ENCODE results near the gene MIDN.

The MIDN gene

DNA sequence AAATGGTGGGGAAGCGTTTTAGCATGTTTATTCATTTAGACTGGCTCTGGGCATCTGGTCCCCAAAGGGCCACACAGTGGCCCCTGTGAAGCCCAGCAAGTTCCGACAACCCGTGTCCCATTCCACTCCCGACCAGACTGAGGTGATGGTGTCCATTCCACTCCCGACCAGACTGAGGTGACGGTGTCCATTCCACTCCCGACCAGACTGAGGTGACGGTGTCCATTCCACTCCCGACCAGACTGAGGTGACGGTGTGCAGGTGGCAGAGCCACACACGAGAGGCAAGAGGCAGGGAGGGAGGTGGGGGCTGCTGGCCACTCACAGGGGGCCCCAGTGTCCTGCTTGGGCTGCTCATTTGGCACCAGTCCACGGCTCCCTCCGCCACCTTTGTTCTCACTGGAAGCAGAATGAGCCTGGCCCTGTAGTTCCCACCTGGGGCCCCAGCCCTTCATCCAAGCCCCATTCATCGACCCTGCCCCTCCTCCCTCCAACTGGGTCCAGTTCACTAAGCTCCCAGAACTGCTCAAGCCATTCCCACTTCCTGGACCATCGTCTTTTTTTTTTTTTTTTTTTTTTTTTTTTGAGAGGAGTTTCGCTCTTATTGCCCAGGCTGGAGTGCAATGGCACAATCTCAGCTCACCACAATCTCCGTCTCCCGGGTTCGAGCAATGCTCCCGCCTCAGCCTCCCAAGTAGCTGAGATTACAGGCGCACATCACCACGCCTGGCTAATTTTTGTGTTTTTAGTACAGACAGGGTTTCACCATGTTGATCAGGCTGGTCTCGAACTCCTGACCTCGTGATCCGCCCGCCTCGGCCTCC, 1.9 kb upstream of the MIDN start:
- DNase-seq = peak; percentile 56

DNA sequence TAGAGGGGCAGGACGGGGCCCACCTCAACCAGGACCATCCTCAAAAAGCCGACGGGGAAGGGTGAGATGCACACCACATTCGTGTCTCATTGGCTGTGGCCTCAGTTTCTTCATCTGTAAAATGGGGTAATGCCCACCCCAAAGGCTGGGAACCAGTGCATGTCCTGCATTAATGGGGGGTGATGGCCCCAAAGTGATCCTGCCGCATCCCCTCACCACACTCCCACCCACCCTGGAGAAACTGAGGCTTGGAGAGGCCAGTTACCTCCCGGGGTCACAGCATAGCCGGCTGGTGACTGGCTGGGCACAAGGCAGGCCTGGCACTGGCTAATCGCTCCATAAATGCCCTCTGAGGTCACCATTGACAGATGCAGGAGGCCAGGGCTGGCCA, 640 bp upstream of the MIDN start:
- DNase-seq = peak; percentile 80

DNA sequence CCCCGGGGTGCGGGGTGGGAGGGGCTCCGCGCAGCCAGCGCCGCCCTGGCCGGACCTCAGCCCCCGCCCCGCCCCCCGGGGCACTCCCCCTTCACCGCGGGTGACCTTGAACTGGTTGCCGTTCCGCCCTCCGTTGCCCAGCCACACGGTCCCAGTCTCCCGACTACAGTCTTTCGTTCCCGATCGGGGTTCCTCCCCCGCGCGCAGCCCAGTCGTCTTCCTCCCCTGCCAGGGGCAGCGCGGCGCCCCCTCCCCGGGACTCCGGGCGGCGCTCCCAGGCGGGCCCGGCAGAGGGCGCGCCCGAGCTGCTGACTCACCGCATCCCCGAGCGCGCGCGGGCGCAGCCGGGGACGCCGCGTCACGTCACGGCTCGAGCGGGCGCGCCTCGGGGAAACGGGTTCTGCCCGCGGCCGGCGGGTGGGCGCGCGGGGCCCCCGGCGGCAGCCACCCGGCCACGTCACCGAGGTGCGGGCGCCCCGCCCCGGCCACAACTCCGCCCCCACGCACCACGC, 459 bp downstream of the MIDN start:
- peak; percentile 91 for DNase-seq

DNA sequence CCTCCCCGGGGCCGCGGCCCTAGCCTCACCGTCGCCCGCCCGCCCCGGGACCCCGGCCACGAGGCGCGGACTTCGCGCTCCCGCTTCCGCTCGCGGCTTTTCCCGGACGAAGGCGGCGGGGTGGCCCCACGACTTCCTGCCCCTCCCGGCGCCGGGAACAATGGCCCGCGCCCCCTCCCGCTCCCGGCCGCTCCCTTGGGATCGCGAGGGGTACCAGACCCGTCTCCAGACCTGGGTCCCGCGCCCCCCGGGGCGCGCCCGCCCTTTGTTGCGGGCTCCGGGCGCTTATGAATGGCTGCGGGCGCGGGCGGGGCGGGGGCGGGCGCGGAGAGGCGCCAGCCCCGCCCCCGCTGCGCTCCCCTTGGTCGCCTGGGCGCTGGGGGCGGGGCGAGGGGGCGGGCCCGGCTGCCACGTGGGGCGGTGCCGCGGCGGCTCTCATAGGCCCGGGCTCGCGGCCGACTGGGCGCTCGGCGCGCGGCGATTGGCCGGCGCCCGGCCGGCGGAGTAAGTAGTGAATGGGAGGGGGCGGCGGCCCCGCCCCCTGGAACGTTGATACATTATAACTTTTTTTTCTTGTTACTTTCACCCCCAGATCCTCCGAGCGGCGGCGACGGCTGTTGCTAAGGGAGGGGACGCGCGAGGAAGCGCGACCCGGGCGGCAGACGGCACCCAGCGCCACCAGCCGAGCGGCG, 1.1 kb downstream of the MIDN start:
- peak; percentile 97 for DNase-seq

DNA sequence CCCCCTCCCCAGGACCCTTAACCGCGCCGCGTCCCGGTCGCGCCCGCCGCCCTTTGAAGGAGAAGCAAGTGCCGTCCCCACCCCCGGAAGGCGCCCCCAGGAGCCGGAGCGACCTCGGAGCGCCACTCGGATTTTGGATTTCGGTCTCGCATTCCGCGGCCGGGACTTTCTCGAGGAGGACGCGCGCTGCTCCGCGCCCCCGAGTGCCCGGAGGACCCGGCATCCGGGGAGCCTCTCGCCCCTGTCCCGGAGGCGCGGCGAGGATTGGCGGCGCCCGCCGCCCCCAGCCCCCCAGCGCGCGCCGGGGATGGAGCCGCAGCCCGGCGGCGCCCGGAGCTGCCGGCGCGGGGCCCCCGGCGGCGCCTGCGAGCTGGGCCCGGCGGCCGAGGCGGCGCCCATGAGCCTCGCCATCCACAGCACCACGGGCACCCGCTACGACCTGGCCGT, 1.6 kb downstream of the MIDN start:
- no peak for DNase-seq

DNA sequence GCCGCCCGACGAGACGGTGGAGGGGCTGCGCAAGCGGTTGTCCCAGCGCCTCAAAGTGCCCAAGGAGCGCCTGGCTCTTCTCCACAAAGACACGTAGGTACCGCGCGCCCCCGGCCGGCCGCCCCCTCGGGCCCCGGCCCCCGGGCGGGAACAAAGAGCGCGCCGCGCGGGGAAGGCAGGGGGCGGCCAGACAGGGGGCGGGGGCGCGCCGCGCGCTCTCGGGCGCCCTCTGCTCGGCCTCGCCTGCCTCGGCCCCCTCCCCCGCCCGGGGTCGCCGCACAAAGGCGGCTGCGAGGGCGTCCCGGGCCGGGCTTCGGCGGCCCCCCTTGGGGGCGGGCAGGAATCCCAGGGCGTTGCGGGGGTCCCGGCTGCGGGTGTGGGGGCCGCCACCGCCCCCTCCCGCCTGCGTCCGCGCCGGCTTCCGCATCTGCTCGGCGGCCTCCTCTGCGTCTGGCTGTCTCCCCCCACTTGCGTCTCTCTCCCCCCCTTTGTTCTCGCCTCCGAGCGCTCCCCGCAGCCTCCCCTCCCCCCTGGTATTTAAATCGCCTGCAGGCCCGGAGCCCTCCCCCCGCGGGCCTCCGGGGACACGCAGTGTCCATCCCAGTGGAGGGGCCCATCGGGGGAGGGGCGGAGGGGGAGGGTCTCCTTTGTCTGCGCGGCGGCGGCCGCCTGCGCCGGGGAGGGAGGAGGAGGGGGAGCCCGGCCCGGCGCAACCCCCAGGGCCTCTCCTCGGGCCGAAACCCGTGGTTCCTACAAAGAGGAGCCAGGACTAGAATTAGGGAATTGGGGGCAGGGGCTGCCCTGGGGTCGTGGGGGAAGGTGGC, 2.3 kb downstream of the MIDN start:
- DNase-seq = peak; percentile 72

DNA sequence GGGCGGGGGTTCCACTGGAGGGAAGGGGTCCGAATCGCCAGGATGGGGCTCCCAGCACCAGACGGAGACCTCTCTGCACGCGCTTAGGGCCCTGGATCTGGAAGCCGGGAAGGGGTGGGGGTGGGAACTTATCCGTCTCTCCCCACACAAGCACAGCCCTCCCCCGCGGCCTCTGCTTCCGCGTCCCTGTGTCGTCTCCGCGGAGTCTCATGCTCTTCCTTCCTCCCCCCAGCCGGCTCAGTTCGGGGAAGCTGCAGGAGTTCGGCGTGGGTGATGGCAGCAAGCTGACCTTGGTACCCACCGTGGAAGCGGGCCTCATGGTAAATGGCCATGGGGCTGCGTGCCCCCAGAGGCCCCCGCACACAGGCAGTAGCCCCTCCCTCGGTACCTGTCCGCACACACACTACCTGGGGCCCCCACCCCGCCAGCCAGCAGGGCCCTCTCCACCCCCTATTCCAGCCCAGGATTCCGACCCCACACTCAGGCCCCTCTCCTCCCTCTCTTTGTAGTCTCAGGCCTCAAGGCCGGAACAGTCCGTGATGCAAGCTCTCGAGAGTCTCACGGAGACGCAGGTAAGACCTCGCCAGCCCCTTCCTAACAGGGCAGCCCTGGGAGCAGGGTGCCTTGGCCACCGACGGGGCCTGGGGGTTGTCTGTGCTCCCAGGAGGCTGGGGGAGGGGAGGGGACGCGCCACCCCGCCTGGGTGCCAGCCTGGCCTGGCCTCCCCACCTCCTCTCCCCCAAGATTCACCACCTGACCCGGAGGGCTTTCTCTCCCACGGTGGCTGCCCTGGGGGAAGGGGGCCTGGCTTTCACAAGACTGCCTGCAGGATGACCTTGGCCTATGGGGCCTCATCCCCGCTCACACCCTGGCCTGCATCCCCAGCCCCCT, 3.2 kb downstream of the MIDN start:
- peak; percentile 77 for DNase-seq

DNA sequence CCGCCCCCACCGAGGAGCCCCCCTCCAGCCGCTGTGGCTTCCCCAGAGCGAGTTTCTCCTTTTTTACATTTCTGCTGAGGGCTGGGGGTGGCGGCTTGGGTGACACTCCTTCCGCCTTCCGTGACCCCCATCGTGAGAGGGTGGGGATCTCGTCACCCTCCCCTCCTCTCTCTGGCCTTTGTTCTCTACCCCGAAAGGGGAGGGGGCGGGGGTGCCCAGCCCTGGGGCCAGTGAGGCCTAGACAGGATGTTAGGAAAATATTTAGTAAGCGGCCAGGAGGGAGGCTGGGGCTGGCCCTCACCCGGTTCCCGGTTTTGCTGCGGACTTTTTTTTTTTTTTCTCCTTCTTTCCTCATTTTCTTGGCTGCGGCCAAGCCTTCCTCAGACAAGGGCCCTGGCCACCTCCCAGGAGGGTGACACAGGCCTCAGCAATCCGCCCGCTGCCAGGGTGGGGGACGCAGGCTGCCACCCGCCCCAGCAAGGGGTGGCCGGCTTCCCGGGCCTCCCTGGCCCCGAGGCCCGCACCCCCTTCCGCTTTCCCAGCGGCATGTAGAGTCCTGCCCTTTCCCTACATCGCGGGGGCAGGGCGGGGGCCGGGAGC, 3.9 kb downstream of the MIDN start:
- no peak for DNase-seq

DNA sequence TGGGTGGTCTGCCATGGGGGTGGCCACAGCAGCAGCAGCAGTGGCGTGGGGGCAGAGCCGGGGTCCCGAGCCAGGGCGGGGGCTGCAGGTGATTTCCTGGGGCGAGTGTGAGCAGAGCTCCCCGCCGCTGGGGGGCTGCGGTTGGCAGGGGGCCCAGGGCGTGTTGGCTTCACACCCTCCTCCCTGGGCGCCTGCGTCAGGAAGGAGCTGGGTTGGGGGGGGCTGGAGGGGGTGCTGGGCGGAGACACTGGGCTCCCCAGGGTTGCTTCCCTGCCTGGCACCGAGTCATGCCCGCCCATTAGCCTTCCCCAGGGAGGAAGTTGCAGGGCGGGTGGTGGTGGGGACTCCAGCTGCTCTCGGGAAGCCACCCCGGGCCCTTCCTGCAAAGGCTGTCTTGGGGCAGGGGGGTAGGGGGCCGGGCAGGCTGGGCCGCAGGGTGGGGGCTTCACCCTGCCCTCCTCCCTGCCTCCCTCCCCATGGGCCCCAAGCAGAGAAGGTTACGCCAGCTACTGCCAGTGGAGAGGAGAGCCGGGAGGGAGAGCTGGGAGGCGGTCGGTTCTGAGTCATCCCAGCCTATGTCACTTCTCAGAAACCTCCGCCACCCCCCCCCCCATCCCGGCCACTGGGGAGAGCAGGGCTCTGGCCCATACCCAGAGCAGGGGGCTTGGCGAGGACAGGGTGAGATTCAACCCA, 4.6 kb downstream of the MIDN start:
- peak; percentile 87 for DNase-seq

DNA sequence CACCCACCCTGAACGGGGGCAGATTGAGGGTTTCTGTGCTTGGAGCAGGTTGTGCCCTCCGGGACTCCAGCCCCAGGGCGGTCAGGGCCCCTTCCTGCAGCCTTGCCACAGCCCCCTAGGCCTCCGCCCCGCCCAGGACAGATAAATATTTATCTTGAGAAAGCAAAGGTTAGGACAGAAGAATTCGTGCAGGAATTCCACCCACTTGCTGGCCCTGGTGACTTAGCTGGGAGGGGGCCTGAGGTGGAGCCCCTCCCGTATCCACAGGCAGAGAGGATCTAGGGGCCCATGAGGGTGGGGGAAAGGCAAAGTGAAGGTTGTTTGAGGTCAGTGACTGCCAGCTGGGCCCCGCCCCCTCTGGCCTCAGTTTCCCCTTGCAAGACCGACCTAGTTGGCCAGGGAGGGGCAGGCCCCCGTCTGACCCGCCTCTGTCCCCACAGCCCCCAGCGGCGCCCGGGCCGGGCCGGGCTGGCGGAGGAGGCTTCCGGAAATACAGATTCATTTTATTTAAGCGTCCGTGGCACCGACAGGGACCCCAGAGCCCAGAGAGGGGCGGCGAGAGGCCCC, 5.2 kb downstream of the MIDN start:
- no peak for DNase-seq

DNA sequence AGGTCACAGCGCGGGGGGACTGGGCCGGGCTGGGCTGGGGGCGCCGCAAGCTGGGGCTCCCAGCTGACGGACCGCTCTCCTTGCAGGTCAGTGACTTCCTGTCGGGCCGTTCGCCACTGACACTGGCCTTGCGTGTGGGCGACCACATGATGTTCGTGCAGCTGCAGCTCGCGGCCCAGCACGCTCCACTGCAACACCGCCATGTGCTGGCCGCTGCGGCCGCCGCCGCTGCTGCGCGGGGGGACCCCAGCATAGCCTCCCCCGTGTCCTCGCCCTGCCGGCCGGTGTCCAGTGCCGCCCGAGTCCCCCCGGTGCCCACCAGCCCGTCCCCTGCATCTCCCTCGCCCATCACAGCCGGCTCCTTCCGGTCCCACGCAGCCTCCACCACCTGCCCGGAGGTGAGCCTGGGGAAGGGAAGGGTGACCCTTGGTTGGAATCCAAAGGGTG, 5.7 kb downstream of the MIDN start:
- DNase-seq = no peak

DNA sequence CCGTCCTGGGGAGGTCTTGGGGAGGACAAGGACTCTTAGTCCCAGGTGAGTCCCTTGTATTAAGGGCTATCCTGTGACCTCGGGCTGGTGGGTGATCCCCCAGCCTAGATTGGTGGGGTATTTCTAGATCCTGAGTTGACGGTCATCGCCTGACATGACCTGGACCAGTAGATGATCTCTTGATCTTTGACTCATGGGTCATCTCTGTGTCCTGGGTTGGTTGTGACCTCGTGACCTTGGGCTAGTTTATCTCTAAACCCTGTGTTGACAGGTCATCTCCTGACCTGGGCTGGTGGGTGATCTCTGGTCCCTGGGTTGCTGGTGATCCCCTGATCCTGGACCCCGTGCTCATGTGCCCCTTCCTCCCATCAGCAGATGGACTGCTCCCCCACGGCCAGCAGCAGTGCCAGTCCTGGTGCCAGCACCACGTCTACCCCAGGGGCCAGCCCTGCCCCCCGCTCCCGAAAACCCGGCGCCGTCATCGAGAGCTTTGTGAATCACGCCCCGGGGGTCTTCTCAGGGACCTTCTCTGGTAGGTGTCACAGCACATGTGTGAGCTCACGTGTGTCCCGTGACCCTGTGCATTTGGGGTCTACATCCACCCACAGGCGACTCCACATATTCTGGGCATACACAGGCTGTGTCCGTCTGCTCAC, 6.3 kb downstream of the MIDN start:
- DNase-seq = no peak

DNA sequence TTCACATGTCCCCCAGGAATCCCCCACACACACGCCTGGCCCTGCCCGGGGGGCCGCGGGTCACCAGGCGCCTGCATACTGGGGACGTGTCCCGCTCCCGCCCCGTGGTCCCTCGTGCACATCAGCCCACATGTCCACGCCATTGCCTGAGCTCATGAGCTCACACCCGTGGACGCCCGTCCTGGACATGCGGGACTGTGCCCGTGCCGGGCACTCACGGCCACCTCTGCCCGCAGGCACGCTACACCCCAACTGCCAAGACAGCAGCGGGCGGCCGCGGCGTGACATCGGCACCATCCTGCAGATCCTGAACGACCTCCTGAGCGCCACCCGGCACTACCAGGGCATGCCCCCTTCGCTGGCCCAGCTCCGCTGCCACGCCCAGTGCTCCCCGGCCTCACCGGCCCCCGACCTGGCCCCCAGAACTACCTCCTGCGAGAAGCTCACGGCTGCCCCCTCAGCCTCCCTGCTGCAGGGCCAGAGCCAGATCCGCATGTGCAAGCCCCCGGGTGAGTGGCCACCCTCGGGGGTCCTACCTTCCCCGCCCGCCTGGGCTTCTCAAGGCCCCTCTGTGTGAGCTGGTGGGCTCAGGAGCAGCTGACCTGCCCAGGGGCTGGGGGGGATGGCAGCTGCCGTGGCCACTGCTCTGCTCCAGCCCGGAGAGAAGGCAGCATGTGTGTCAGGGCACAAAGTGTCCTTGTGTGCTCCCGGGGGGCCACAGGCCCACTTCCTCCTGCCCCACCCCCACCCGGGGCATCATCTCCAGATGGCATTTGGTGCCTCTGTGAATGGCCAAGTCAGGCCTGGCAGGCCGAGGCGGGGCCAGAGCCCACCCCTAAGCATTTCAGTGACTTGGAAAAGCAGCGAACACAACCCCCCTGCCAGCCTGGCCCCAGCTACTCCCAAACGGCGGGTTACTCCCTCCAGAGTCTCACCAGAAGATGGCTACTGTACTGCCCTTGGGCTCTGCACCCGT, 7.1 kb downstream of the MIDN start:
- DNase-seq = peak; percentile 43

DNA sequence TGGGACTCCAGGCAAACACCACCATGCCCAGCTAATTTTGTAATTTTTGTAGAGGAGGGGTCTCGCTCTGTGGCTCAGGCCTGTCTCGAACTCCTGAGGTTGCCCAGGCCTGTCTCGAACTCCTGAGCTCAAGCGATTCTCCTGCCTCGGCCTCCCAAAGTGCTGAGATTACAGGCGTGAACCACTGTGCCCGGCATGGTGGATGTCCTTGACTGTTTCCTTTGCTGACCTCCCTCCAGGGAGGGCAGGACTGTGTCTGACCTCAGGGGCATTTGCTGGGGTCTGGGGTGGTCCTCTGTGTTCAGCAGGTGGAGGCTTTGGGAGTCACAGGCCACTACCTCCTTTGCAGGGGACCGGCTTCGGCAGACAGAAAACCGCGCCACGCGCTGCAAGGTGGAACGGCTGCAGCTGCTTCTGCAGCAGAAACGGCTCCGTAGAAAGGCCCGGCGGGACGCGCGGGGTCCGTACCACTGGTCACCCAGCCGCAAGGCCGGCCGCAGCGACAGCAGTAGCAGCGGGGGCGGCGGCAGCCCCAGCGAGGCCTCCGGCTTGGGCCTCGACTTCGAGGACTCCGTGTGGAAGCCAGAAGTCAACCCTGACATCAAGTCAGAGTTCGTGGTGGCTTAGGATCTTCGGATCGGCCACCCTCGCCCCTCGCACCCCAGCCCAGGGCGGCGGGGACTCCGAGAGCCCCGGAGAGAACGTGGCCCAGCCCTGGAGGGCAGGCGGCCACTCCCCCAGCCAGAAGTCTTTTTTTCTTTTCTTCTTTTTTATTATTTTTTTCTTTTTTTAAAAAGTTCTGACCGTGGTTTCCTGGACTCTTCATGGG, 8.5 kb downstream of the MIDN start:
- DNase-seq = no peak

DNA sequence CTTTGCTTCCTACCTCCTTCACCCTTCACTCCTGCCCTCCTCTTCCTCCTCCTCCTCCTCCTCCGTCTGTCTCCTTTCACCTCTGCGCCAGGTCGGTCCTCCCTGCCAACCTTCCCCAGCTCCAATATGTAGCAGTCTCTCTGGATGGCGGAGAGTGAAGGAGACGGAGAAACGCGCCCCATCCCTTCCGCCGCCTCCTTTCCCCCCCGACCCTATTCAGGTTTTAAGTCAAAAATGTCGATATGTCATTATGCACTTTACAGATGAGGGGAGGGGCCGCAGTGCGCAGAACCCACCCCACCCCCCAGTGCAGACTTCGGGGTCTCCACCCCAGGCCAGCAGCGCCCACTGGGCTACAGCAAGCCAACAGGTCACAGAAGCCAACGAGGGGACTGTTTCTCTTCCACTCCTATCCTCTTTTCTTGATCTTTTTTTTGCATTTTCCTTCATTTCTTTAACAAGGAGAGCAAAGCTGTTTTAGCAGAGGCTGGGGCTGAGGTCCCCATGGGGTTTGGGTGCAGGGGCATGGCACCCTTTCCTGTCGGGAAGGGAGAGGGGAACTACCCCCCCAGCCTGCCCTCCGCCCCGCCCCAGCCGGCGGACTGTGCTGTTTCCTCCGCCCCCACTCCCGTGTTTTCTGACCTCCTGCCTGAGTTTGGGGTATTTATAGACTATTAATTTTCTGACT, 9.2 kb downstream of the MIDN start:
- no peak for DNase-seq

DNA sequence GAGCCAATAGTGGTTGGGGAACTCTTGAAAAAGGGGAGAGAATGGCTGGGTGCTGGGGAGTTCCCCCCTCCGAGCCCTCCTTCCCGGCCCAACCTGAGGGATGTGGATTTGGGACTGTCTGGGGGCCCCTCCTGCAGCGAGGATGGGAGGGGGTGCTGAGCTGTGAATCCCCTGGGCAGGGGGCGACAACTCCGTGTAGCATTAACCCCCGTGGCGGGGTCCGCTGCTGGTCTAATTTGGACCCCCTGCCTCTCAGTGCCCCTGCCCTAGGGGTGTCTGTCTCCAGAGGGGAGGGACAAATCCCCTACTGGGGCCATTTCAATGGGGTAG, 9.7 kb downstream of the MIDN start:
- DNase-seq = no peak

DNA sequence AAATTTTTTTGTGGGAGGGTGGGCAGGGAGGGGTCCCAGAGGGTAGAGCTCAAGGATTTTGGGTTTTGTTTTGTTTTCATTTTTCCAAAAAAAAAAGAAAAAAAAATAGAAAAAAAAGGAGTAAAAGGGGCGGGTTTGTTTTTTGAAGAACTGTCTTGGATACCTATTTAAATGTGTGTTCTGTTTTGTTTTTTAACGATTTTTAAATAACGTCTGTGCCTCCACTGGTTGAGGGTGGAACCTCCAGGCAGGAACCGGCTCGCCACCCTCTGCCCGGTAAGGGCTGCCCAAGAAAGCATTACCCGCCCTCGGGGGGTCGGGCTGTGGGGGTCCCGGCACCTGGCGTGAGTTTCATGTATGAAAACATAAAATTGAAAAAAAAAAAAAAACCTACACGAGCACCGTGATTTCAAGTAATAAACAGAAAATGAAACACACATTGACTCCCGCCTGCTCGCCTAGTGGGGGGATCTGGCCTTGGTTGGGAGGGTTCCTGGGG, 10.4 kb downstream of the MIDN start:
- DNase-seq = no peak
